GM19455 (cell line): ENCODE measurements around the gene FGD2.

ENCODE experiments used
- ATAC-seq: cut with Tn5 transposase; IDR thresholded peaks from one replicate; pipeline ENCODE4 v1.9.1; 2021; ENCODE audit not compliant: unreplicated experiment

The FGD2 gene

DNA sequence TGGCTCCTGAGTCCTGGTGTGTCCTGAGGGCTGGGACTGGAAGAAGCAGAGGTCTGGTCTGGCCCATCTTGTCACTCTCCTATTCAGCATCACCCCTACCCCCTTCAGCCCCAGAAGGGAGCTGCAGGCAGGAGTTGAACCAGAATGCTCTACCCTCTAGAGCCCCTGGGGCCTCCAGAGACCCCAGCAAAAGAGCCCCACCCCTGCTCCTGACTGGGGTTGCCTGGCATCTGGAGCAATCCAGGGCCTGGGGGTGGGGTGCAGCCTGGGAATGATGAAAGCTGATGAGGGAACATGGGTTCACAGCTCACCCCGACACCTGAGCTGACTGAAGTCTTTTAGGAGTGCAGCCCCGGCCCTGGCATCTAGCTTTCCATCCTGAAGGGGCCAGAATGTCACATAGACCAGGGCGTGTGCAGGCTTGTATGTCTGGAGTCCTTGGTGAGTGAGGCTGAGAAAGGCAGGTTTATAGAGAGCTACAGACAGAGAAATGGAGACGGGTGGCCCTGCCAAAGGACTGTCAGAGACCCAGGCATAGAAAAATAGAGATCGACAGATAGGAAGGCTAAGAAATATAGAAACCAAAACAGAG, 12.2 kb downstream of the FGD2 start:
- no peak for ATAC-seq

- ATAC-seq: peak; percentile 85
Measured at GRCh38 chr6:37018198-37019064, 13.0 kb downstream of the FGD2 start.

DNA sequence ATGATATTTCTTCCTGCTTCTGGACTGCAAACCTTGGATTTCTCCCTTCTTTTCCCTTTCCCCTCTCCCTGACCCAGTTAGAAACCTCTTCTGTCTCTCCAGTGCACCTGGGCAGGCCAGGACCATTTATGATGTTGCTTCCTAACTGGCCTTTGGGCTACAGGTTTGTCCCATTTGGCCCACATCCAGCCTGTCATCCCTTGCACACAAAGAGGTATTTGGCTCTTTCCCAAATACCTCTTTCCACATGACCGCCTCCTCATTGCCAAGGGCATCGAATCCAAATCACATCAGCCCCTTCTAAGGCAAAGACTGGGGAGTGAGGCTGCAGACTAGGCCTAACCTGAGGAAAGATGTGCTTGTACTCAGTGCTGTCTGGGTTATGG, 13.6 kb downstream of the FGD2 start:
- ATAC-seq: no peak

DNA sequence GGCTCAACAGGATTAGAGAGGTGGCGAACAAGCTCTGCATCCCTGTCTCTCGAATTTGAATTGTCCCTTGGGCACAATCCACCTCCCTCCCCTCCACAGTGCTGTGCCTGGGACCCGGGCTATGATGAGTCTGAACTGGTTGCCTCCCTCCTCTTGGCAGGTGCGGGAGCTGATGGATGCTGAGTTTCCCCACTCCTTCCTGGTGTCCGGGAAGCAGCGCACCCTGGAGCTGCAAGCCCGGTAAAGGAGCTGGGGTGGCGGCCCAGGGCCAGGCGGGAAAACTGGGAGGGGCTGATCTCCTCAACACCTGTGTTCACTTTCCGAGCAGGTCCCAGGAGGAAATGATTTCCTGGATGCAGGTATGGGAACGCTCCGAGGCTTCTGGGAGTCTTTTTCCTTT, 14.9 kb downstream of the FGD2 start:
- ATAC-seq: no peak

GRCh38 chr6:37020812-37021211, 15.4 kb downstream of the FGD2 start:
- no peak for ATAC-seq

- ATAC-seq: no peak
Measured at GRCh38 chr6:37021356-37022129, 16.1 kb downstream of the FGD2 start.

- no peak for ATAC-seq
Measured at GRCh38 chr6:37022135-37022863, 16.8 kb downstream of the FGD2 start.

- ATAC-seq: no peak
Measured at GRCh38 chr6:37024656-37025337, 19.3 kb downstream of the FGD2 start.

- ATAC-seq: no peak
Measured at GRCh38 chr6:37025621-37026466, 20.4 kb downstream of the FGD2 start.

DNA sequence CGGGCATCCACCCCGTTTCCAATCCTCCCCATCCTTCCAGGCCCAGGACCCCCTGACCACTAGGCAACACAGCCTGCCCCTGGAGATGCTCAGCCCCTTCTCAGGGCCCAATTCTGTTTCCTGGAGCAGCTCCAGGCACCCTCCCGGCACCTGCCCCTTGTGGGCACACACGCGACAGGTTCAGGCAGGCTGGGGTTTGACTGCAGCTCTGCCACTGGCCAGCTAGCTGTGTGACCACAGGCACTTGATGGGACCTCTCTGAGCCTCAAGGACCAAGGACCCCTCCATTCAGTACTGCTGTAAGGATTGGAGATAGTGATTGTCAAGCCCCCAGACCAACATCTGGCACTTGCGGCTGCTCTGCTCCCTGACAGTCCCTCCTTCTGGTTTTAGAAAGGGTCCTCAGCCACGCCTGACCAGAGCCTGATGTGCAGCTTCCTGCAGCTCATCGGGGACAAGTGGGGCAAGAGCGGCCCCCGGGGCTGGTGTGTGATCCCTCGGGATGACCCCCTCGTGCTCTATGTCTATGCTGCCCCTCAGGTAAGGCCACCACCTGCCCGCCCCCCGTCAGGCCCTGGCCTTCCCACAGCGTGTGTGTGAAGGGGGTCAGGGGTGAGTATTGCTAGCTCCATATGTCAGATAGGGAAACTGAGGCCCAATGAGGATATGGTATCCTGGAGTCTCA, 21.7 kb downstream of the FGD2 start:
- no peak for ATAC-seq

DNA sequence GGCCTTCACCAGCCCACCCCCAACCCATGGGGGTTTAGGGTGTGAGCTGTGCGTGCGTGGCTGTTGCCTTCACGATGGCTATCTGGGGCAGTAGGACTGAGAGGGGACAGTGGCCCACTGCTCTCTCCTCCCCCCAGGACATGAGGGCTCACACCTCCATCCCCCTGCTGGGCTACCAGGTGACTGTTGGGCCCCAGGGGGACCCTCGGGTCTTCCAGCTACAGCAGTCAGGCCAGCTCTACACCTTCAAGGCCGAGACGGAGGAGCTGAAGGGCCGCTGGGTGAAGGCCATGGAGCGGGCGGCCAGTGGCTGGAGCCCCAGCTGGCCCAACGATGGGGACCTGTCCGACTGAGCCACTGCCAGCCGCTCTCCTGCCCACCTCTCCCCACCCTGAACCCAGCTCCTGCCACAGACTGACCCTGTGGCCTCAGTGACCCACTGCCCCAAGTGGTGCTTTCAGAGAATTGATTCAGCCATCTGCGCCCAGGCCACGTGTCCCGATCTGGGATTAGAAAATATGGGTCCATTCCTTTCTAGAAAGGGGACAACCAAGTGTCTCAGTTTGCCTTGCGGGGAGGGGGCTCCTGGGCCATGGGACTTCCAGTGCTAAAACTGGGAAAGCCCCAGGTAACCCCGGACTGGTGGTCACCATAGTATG, 22.5 kb downstream of the FGD2 start:
- ATAC-seq: no peak

DNA sequence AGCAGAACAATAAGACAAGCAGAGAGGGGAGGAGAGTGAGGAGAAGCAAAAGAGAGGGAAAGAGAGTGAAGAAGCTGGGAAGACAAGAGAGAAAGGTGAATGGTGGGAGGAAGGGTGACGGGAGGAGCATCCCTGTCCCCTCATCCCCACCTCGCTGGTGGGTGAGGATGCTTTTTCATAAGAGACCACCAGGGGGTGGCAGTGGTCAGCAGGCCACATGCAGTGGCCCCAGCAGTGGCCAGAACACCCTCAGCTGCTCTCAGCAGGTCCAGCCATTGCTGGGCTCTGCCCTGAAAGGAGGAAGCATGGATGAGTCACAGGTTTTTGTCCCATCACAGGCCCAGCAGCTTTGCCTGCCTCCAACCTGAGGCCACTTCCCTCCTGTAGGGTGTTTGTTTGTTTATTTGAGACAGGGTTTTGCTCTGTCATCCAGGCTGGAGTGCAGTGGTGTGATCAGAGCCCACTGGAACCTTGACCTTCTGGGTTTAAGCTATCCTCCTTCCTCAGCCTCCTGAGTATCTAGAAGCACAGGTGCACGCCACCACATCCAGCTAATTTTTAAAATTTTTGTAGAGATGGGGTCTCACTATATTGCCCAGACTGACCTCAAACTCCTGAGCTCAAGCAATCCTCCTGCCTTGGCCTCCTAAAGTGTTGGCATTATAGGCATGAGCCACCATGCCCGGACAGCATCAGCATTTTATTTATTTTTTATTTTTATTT, 24.0 kb downstream of the FGD2 start:
- no peak for ATAC-seq

- no peak for ATAC-seq
Measured at GRCh38 chr6:37030599-37030998, 25.1 kb downstream of the FGD2 start.

DNA sequence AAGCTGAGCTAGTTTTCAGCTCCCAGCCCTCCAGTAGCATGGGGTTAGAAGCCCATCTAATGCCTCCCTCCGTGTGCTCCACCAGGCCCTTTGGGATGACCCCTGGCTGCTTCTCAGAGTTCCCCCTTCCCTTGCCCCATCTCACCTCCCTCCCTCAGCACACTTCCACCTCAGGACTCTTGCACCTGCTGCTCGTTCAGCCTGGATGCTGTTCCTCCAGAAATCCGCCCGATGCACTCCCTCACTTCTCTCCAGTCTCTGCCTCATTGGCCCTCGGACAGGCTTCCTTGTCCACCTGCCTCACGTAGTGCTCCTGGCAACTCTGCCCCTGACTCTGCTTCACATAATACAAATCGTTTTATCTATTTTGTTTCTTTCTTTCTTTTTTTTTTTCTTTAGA, 26.8 kb downstream of the FGD2 start:
- ATAC-seq: no peak

DNA sequence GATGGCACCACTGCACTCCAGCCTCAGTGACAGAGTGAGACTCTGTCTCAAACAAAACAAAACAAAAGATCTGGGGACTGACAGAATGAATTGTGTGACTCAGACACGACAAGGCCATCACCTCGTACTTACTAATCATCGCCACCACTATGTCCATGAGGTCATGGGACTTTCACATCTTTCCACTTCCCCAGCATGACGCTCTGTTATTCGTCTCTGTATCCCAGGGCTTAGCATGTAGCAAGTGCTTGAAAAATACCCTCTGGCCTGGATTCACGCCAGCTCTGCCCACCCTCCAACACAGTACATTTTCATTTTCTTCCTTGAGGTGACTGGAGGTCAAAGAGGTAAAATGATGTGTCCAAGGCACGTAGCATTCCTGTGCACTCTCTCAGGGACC, 27.8 kb downstream of the FGD2 start:
- ATAC-seq: no peak

GRCh38 chr6:37033819-37034795, 28.7 kb downstream of the FGD2 start:
- no peak for ATAC-seq

DNA sequence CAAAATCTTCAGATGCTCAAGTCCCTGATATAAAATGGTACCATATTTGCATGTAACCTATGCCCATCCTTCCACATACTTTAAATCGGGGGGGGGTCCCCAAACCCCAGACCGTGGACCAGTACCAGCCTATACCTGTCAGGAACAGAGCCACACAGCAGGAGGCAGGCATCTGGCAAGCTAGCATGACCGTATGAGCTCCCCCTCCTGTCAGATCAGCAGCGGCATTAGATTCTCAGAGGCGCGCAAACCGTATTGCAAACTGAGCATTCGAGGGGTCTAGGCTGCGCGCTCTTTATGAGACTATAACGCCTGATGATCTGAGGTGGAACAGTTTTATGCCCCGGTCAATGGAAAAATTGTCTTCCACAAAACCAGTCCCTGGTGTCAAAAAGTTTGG, 30.7 kb downstream of the FGD2 start:
- ATAC-seq: no peak
